AG09309 (cell line): ENCODE results near the gene FER.

Source experiments
- DNase-seq: peaks from one replicate; pipeline ENCODE4 v3.0.0-alpha.2; 2010; ENCODE audit warnings: low read depth
- H3K4me3 ChIP-seq: 2 replicates; pipeline ENCODE4 v1.5.1; 2011; ENCODE audit warnings: mild to moderate bottlenecking, low read depth, low read length, moderate library complexity; ENCODE audit not compliant: control insufficient read depth
- TF ChIP-seq, protein P1 (sequence below): IDR thresholded peaks from 2 replicates; pipeline ENCODE4 v1.5.1; 2011; ENCODE audit warnings: mild to moderate bottlenecking, low read depth, low read length, inconsistent platforms; ENCODE audit not compliant: insufficient read depth, control insufficient read depth; ENCODE audit errors: missing control alignments

FER gene

DNA sequence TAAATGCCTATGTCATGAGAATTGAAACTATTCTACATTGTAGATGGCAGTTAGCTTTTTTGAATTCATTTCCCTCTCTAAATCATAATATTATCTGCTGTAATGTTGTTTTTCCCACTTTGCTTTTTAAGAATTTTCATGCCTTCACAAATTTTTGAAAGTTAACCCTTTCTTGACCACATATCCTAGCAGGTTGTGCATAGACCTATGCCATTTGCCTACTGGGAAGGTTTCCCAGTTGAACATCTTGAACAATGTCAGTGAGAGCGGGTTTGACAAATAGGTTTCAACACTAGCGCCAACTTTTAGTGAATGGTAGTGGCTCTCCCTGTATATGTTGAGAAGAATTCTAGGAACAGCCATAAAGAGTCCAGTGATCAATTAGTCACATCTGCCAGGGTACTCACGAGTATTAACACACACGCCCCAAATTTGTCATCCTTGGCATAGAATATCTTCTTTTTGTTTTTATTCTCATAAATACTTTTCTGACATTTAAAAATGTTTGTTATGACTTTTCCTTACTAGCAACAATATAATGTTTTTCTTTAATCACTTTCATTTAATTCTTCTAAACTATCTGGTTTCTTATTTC is 354.5 kb downstream of the FER start:
- TF ChIP-seq, protein P1, sequence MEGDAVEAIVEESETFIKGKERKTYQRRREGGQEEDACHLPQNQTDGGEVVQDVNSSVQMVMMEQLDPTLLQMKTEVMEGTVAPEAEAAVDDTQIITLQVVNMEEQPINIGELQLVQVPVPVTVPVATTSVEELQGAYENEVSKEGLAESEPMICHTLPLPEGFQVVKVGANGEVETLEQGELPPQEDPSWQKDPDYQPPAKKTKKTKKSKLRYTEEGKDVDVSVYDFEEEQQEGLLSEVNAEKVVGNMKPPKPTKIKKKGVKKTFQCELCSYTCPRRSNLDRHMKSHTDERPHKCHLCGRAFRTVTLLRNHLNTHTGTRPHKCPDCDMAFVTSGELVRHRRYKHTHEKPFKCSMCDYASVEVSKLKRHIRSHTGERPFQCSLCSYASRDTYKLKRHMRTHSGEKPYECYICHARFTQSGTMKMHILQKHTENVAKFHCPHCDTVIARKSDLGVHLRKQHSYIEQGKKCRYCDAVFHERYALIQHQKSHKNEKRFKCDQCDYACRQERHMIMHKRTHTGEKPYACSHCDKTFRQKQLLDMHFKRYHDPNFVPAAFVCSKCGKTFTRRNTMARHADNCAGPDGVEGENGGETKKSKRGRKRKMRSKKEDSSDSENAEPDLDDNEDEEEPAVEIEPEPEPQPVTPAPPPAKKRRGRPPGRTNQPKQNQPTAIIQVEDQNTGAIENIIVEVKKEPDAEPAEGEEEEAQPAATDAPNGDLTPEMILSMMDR: no peak
- no peak overlapping the region for H3K4me3 ChIP-seq
- DNase-seq: no peak

- peak; percentile 82 for DNase-seq
Measured at GRCh38 chr5:109105631-109106267, 358.1 kb downstream of the FER start.

DNA sequence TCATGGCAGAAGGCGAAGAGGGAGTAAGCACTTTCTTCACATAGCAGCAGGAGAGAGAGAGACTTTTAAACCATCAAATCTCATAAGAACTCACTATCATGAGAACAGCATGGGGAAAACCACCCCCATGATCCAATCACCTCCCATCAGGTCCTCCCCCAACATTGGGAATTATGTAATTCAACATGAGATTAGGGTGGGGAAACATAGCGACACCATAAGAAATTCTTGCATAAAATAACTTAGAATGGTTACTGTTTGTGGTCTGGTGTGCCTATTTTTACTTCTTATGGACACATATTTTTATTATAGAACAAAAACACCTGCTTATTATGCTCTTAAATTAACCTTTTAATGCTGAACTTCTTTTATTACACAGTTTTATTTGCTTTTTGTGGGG is 364.0 kb downstream of the FER start:
- TF ChIP-seq, protein P1: no peak
- no peak overlapping the region for H3K4me3 ChIP-seq
- DNase-seq: no peak

More at GRCh38 chr5:109105631-109106267, 358.1 kb downstream of the FER start:
- no peak overlapping the region for H3K4me3 ChIP-seq
- TF ChIP-seq, protein P1: no peak

DNA sequence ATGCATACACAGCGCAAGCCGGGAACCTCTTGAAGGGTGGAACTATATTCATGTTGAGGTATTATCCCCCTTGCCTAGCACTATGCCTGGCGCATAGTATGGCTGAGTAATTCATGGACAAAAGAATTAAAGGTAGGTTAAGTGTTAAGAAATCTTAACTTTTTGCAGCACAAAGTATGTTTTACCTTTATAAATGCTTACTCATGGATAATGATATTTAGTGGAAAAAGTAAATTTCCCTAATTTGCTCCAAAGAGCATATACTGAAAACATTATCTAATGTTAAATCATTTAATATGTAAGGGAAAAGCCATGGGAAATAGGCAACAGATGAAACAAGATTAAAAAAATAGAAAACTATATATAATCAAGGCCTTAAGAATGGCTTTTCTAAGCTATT is 365.9 kb downstream of the FER start:
- TF ChIP-seq, protein P1: no peak
- no peak overlapping the region for H3K4me3 ChIP-seq
- DNase-seq: no peak

GRCh38 chr5:109121225-109121624 is 373.5 kb downstream of the FER start:
- TF ChIP-seq, protein P1: no peak
- DNase-seq: no peak
- H3K4me3 ChIP-seq: no peak overlapping the region

- no peak for DNase-seq
- H3K4me3 ChIP-seq: no peak overlapping the region
Measured at GRCh38 chr5:109125755-109126429, 378.2 kb downstream of the FER start.

More at GRCh38 chr5:109125755-109126429, 378.2 kb downstream of the FER start:
- TF ChIP-seq, protein P1: no peak
